HG03103 (cell line): ENCODE results near the gene TIAM2.
"Not testable (repeated sequence)": the region's sequence is repeated elsewhere in the genome, so short reads cannot be mapped to it uniquely, and the experiment has no call there.

Source experiments
- ATAC-seq: cut with Tn5 transposase; IDR thresholded peaks from one replicate; pipeline ENCODE4 v1.9.1; 2021; ENCODE audit warnings: low read depth; ENCODE audit not compliant: unreplicated experiment

The TIAM2 gene

GRCh38 chr6:155088856-155089255, 93.7 kb downstream of the TIAM2 start:
- no peak for ATAC-seq

DNA sequence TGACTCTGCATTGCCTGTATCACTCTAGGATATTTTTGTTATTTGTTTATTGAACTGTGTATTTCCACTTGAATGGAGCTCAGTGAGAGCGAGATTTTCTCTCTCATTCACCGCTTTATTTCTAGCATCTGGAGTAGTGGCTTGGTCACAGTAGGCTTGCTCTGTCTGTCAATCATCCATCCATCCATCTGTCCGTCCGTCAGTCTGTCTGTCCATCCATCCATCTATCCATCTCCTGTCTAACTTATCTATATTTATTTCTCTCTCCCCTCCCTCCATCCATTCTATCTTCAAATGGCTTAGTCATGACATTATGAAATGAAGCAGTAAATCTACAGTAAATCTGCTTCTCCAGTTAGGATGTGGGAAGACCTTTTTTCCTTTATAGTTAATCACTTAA, 94.6 kb downstream of the TIAM2 start:
- ATAC-seq: no peak

DNA sequence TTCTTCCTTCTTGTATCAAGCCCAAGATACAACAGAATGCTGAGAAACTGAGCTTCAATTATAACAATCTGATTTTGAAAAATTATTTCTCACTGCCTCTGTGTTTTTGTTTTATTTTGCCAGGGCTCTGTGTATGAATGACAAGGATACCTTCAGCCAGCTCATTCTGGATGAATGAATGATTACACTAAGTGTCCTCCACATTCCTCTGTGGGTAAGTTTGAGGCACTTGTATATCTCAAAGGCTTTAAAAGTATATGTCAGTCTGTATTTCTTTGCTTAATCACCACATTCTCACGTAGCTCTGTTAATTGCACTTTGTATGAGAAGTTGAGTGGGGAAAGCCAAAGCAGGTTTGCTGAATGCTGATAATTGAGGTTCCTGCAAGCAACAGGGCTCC, 95.1 kb downstream of the TIAM2 start:
- ATAC-seq: no peak

GRCh38 chr6:155091756-155092155, 96.6 kb downstream of the TIAM2 start:
- no peak for ATAC-seq

DNA sequence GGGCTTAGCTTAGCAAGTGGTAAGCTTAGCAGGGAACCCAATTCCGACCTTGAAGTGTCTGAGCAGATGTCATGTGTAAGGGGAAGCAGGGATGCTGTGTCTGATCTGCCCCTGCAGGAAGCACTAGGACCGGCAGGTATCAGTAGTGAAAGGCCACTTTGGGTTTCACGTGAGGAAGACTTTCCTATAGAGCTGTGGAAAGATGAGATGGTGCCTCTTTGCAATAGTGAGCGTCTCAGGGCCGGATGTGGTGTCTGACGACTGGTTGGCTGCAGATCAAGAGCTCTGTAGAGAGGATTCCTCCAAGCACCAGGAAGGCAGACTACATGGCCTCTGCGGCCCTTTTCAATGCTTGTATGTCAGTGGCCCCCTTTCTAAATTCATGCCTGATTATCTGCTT, 98.3 kb downstream of the TIAM2 start:
- no peak for ATAC-seq

- ATAC-seq: no peak
Measured at GRCh38 chr6:155100087-155100486, 105.0 kb downstream of the TIAM2 start.

DNA sequence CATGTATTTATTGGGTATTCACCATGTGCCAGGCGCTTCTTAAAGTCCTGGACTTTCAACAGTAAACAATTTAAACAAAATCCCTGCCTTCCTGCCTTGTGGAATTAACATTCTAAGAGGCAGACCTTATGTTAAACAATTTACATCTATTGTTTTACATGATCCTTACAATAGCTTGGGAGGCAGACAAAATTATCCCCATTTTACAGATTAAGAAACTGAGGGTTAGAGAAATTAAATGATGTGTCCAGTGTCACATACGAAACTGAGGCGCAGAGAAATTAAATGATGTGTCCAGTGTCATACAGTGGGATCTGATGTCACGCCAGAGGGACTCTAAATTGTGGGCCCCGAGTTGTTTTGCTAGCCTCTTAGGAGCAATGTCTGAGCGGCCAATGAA, 105.5 kb downstream of the TIAM2 start:
- ATAC-seq: no peak

GRCh38 chr6:155103083-155103645, 108.0 kb downstream of the TIAM2 start:
- not testable (repeated sequence) for ATAC-seq

GRCh38 chr6:155103816-155104366, 108.8 kb downstream of the TIAM2 start:
- ATAC-seq: no peak

GRCh38 chr6:155106456-155107115, 111.5 kb downstream of the TIAM2 start:
- no peak for ATAC-seq

- no peak for ATAC-seq
Measured at GRCh38 chr6:155107432-155108069, 112.4 kb downstream of the TIAM2 start.

DNA sequence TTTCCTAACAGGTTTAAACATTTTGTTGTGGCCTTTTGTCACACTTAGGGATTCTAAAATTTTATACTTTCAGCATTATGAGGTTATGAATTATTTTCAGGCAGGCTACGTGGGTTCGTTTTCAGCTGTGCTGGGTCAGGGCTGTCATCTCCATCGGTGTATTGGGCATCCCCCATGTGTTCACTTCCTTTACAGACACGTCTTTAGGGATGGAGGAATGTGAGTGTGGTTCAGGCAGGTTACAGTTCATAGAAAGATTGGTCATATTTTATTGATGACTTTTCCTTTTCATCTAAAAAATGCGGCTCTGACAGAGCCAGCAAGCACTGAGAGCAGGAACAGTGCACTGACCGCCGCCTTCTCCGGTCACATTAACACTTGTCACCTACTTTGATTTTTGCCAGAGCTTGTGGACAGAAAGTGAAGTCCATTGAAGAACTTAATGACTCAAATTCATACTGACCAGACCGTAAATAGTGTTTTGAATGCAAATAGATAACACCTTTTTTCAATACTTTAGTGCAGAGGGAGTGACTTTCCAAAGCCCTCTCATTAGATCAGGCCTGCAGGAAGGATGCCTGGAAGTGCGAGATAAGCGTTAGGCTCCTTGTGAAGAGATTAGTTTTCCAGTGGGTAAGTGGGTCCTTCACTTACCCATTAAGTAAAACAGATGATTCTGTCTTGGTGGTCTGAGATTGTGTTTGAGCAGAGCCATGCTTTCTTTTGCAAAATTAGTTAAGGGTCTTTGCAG, 113.1 kb downstream of the TIAM2 start:
- ATAC-seq: no peak

DNA sequence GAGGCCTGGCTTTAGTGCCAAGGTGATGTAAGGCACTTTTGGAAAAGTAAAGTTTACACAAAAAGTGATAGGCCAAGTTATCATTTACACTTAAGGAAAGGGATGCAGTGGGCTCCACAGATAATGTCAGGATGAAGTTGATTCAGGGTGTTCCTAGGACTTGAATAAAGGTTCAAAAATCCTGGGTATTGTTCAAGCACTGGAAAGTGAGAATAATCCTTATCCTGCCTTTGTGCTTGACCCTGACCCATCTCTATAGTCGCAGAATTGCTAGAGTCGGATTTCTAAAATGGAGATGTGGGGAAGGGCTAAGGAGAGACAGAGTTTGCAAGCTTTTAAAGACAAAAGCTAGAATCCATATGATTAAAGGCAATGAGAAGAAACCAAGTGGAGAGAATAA, 115.6 kb downstream of the TIAM2 start:
- ATAC-seq: no peak

- ATAC-seq: no peak
Measured at GRCh38 chr6:155112757-155113156, 117.6 kb downstream of the TIAM2 start.

DNA sequence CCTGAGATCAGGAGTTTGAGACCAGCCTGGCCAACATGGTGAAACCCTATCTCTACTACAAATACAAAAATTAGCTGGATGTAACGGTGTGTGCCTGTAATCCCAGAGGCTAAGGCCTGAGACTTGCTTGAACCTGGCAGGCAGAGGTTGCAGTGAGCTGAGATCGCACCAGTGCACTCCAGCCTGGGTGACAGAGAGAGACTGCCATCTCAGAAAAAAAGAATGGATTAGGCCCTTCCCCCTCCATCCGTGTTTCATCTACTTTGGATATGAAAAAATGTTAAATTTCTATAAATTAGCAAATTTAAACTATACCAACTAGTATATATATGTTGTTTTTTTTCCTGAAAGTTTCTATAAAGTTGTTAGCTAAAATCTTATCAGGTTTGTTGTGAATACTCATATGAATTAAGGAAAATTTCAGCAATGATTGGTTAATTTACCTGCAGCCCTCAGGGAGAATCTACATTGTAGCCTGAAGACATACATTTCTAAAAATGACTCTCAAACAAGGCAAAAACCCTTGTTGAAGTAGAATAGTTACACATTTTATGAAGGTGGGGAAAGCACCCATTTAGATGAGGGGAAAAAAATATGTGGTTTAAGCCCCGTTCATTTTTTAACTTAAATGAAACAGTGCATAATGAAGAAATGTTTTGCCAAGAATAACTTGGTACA, 120.9 kb downstream of the TIAM2 start:
- ATAC-seq: no peak

- no peak for ATAC-seq
Measured at GRCh38 chr6:155116571-155116910, 121.4 kb downstream of the TIAM2 start.

- no peak for ATAC-seq
Measured at GRCh38 chr6:155117256-155117655, 122.1 kb downstream of the TIAM2 start.

DNA sequence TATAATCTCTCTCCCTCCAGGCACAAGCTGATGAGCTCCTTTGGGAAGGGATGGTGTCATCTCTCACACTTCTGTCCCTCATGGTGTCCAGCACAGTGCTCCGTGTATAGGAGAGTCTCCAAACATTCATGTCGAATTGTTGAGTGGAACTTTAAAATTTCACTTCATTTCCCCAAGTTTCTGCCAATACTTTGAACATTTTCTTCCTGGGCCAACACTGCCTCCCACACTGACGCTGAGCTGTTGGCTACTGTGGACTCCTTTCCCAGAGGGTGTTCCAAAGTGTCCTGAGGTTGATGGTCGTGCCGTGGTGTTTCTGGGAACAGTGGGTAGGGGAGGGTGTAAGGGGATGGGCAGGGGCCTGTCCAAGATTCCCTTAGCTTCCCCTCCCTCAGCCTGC, 122.7 kb downstream of the TIAM2 start:
- ATAC-seq: no peak

DNA sequence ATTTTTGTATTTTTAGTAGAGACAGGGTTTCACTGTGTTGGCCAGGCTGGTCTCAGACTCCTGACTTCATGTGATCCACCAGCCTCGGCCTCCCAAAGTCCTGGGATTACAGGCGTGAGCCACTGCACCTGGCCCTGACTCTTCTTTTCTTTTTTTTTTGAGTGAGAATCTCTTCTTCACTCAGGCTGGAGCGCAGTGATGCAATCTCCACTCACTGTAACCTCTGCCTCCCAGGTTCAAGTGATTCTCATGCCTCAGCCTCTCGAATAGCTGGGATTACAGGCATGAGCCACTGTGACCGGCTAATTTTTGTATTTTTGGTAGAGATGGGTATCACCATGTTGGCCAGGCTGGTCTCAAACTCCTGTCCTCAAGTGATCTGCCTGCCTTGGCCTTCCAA, 124.1 kb downstream of the TIAM2 start:
- ATAC-seq: not testable (repeated sequence)

DNA sequence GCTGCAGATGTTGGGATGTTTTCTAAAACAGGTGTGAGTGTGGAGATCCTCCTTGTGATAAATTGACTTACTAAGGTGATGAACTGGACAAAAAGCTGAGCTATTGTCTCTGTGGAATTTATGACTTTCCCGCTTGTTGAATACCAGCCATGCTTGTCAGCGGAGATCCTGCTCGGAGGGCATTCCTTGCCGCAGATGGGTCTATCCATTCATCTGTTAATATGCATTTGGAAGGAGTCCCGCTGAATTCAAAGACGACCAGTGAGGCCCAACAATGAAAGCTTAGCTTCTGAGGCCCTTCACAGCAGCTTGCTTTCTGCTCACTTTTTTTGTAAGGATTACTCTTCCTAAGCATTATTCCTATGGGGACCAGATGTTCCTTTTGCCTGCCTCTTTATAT, 124.9 kb downstream of the TIAM2 start:
- no peak for ATAC-seq

DNA sequence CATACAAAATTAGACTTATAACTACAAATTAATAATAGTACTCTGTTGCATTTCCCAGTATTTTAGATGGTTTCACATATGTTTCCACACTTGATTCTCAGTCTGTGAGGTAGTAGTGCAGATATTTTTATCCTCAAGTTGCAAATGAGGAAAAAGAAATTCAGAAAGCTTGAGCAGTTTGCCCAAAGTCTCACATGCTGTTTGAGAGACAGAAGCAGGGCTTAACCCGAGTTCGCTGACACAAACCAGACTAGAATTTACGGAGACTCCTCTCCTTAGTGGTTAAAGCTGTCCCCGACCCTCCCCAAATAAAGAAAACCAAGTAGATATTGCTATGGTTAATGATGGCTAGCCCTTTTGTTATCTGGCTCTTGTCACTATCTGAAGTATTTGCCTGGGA, 126.2 kb downstream of the TIAM2 start:
- ATAC-seq: no peak
